IMR-90 (cell line): Measurements from ENCODE around the gene KRTAP4-5. TPM values are rescaled to one million over a fixed set of nuclear protein-coding genes. Genes with fewer than 3 reads are reported as not detected.

Source experiments
- ATAC-seq: fragments of 200-7000 bp; cut with Tn5 transposase; 2 replicates; pipeline ENCODE4 v1.9.1; 2020; ENCODE audit warnings: low read depth, mild to moderate bottlenecking, moderate library complexity
- BruUV-seq: library from RNA; stranded (reverse); fragments of 400-500 nt; replicated peaks from 2 replicates; lab custom pipeline; 2021; lab: Mats Ljungman, UMichigan
- CTCF ChIA-PET: fragments of 300-600 bp; formaldehyde crosslinking; extraction: SDS; loops from one replicate; lab custom pipeline; 2021; ENCODE audit warnings: antibody characterized with exemption; lab: Yijun Ruan, JAX
- POLR2A ChIA-PET: fragments of 300-600 bp; sonication (Branson Sonifier 250); formaldehyde crosslinking; loops from one replicate; lab custom pipeline; 2022; ENCODE audit warnings: antibody characterized with exemption; ENCODE audit not compliant: unreplicated experiment; lab: Charles Lee
- DNase-seq: peaks from one replicate; pipeline ENCODE4 v3.0.0; 2013
- H2AFZ ChIP-seq: replicated peaks from 2 replicates; pipeline ENCODE3; 2013; ENCODE audit warnings: low read length, mild to moderate bottlenecking; ENCODE audit not compliant: poor library complexity
- H2AK5ac ChIP-seq: 2 replicates; pipeline ENCODE4 v1.6.1; 2013; ENCODE audit warnings: low read depth, low read length, inconsistent platforms
- H2AK9ac ChIP-seq: replicated peaks from 2 replicates; pipeline ENCODE3; 2013; ENCODE audit warnings: mild to moderate bottlenecking, low read depth, low read length, moderate library complexity; ENCODE audit not compliant: poor library complexity
- H2BK120ac ChIP-seq: 2 replicates; pipeline ENCODE4 v1.6.1; 2013; ENCODE audit warnings: low read depth, low read length, inconsistent platforms
- H2BK15ac ChIP-seq: 3 replicates; pipeline ENCODE4 v1.6.1; 2013; ENCODE audit warnings: low read depth, low read length, inconsistent platforms
- H2BK20ac ChIP-seq: 2 replicates; pipeline ENCODE4 v1.6.1; 2013; ENCODE audit warnings: low read depth, mild to moderate bottlenecking, inconsistent platforms, low read length, moderate library complexity
- H2BK5ac ChIP-seq: 2 replicates; pipeline ENCODE4 v1.6.1; 2013; ENCODE audit warnings: mild to moderate bottlenecking, low read depth, low read length, inconsistent platforms; ENCODE audit not compliant: poor library complexity, severe bottlenecking
- H3K14ac ChIP-seq: replicated peaks from 2 replicates; pipeline ENCODE4 v1.6.1; 2013; ENCODE audit warnings: low read depth, low read length, inconsistent platforms
- H3K18ac ChIP-seq: 2 replicates; pipeline ENCODE4 v1.6.1; 2013; ENCODE audit warnings: low read depth, low read length, control low read depth
- H3K23ac ChIP-seq: 2 replicates; pipeline ENCODE4 v1.6.1; 2013; ENCODE audit warnings: low read depth, low read length, inconsistent platforms
- H3K27ac ChIP-seq: 2 replicates; pipeline ENCODE4 v1.5.1; 2013; ENCODE audit warnings: mild to moderate bottlenecking, control low read depth, low read length; ENCODE audit not compliant: insufficient read depth
- H3K27me3 ChIP-seq: 2 replicates; pipeline ENCODE4 v1.6.1; 2013; ENCODE audit warnings: low read length; ENCODE audit not compliant: control insufficient read depth, insufficient read depth
- H3K36me3 ChIP-seq: 2 replicates; pipeline ENCODE4 v1.6.1; 2013; ENCODE audit warnings: low read length, mixed read lengths; ENCODE audit not compliant: control insufficient read depth, insufficient read depth
- H3K4ac ChIP-seq: 2 replicates; pipeline ENCODE4 v1.6.1; 2013; ENCODE audit warnings: low read depth, low read length, inconsistent platforms
- H3K4me1 ChIP-seq: 2 replicates; pipeline ENCODE4 v1.6.1; 2013; ENCODE audit warnings: low read length, mixed read lengths; ENCODE audit not compliant: control insufficient read depth, insufficient read depth
- H3K4me2 ChIP-seq: 2 replicates; pipeline ENCODE4 v1.6.1; 2013; ENCODE audit warnings: low read depth, mild to moderate bottlenecking, control low read depth, low read length, moderate library complexity
- H3K4me3 ChIP-seq: 2 replicates; pipeline ENCODE4 v1.5.1; 2013; ENCODE audit warnings: low read depth, mild to moderate bottlenecking, control low read depth, low read length, moderate library complexity; ENCODE audit not compliant: insufficient read depth
- H3K56ac ChIP-seq: 2 replicates; pipeline ENCODE4 v1.6.1; 2013; ENCODE audit warnings: low read length, inconsistent platforms; ENCODE audit not compliant: insufficient read depth; ENCODE audit errors: extremely low read depth
- H3K79me1 ChIP-seq, 2 experiments: 2 replicates each; pipeline ENCODE4 v1.6.1; 2013; ENCODE audit warnings: low read length in 2 of 2, inconsistent platforms in 1 of 2, low read depth in 1 of 2
- H3K9ac ChIP-seq: 2 replicates; pipeline ENCODE4 v1.6.1; 2013; ENCODE audit warnings: low read depth, low read length, control low read depth
- H3K9me1 ChIP-seq: 2 replicates; pipeline ENCODE4 v1.6.1; 2013; ENCODE audit warnings: low read length, inconsistent platforms; ENCODE audit not compliant: insufficient read depth
- H3K9me3 ChIP-seq: 2 replicates; pipeline ENCODE4 v1.6.1; 2013; ENCODE audit warnings: low read length; ENCODE audit not compliant: control insufficient read depth, insufficient read depth
- H4K20me1 ChIP-seq: 2 replicates; pipeline ENCODE4 v1.6.1; 2013; ENCODE audit warnings: low read length, inconsistent platforms; ENCODE audit not compliant: insufficient read depth
- H4K5ac ChIP-seq: 2 replicates; pipeline ENCODE4 v1.6.1; 2013; ENCODE audit warnings: mild to moderate bottlenecking, low read depth, low read length, control low read depth
- H4K8ac ChIP-seq, 2 experiments: 2 replicates each; pipeline ENCODE4 v1.6.1; 2013; ENCODE audit warnings: low read depth in 2 of 2, low read length in 2 of 2, control low read depth in 1 of 2, inconsistent platforms in 1 of 2
- H4K91ac ChIP-seq: 2 replicates; pipeline ENCODE4 v1.6.1; 2013; ENCODE audit warnings: low read depth, low read length, inconsistent platforms; ENCODE audit not compliant: insufficient read depth
- CHD1 ChIP-seq: IDR thresholded peaks from 2 replicates; pipeline ENCODE4 v1.6.1; 2012; ENCODE audit warnings: low read depth, low read length, improper control_type of control experiment
- ELK1 ChIP-seq: fragments of 150-350 bp; IDR thresholded peaks from 2 replicates; pipeline ENCODE4 v1.6.1; 2016; ENCODE audit warnings: low read depth, mild to moderate bottlenecking, low read length, moderate library complexity, borderline replicate concordance
- FOS ChIP-seq: fragments of 150-350 bp; IDR thresholded peaks from 2 replicates; pipeline ENCODE4 v1.6.1; 2016; ENCODE audit warnings: low read depth, low read length
- MAFK ChIP-seq: IDR thresholded peaks from 2 replicates; pipeline ENCODE4 v1.6.1; 2012; ENCODE audit warnings: low read depth, low read length, improper control_type of control experiment
- MXI1 ChIP-seq: IDR thresholded peaks from 2 replicates; pipeline ENCODE4 v1.6.1; 2012; ENCODE audit warnings: low read depth, mild to moderate bottlenecking, low read length, moderate library complexity, borderline replicate concordance
- NFE2L2 ChIP-seq: fragments of 150-350 bp; IDR thresholded peaks from 2 replicates; pipeline ENCODE4 v1.6.1; 2016; ENCODE audit warnings: low read depth, mild to moderate bottlenecking, low read length
- POLR2A ChIP-seq: IDR thresholded peaks from 2 replicates; pipeline ENCODE4 v1.6.1; 2012; ENCODE audit warnings: mild to moderate bottlenecking, low read depth, low read length
- RCOR1 ChIP-seq: IDR thresholded peaks from 2 replicates; pipeline ENCODE4 v1.6.1; 2012; ENCODE audit warnings: mild to moderate bottlenecking, low read length, improper control_type of control experiment; ENCODE audit not compliant: insufficient replicate concordance
- USF2 ChIP-seq: fragments of 150-350 bp; IDR thresholded peaks from 2 replicates; pipeline ENCODE4 v1.6.1; 2017; ENCODE audit warnings: mild to moderate bottlenecking, antibody characterized with exemption, low read length, low read depth
- WGBS, 2 experiments: methylation state at CpG; one replicate each; pipeline versions ENCODE4 v1.1.5 to v1.1.7; 2013; ENCODE audit warnings: missing lambda C conversion rate in 2 of 2; ENCODE audit not compliant: insufficient read length in 1 of 2; ENCODE audit errors: extremely low coverage in 2 of 2; 5-methylcytosine and 5-hydroxymethylcytosine counted together
- dilution Hi-C: fragments of 300-500 bp; cut with HindIII; formaldehyde crosslinking; loops from one replicate; pipeline ENCODE4 v1.14.3; 2018; ENCODE audit warnings: low sequenced_read_pairs; ENCODE audit not compliant: unreplicated experiment
- in situ Hi-C: fragments of 300-500 bp; cut with MboI; formaldehyde crosslinking; loops from 3 replicates; pipeline ENCODE4 v1.14.3; 2019; ENCODE audit warnings: low sequenced_read_pairs, inconsistent platforms, mixed read lengths
- intact Hi-C: fragments of 100-400 bp; cut with micrococcal nuclease; formaldehyde crosslinking; loops from 2 replicates; pipeline ENCODE4 v1.10.0; 2022
- polyA plus RNA-seq, 3 experiments: library from polyadenylated mRNA; depleted of rRNA; stranded (reverse); fragments of >200 nt; gene quantifications; 2 replicates each; pipeline ENCODE4 v1.2.3, GENCODE V29; 2012; ENCODE audit warnings: low replicate concordance in 1 of 3
- total RNA-seq: library from RNA; depleted of rRNA; stranded (reverse); fragments of >200 nt; gene quantifications from 2 replicates; pipeline ENCODE4 v1.2.3, GENCODE V29; 2012

KRTAP4-5 gene
- total and polyA plus RNA-seq, 2 of the 4 experiments (the other 2 are of a cell fraction) = not detected

- Histone ChIP-seq H3K18ac (peak overlapping the region; percentile 87; the same call in 1 of the 2 replicates), H2AK9ac (no peak overlapping the region), H3K27me3 (no peaks in the 10 kb centered on the region), H4K20me1 (no peaks in the 10 kb centered on the region), H3K9ac (no peak overlapping the region), H3K27ac (no peak overlapping the region), H3K14ac (peak overlapping the region; percentile 57), H2BK20ac (peak overlapping the region; percentile 64), H3K79me1 (no peaks in the 10 kb centered on the region), H2BK120ac (peak overlapping the region; percentile 68), H3K9me1 (no peaks in the 10 kb centered on the region; the same call in 1 of the 2 replicates), H3K56ac (no peak overlapping the region), H3K36me3 (no peaks in the 10 kb centered on the region), H4K8ac (peak overlapping the region; percentile 50 to 53), H4K91ac (peak overlapping the region; percentile 53; the same call in 1 of the 2 replicates), H2BK15ac (peak overlapping the region; percentile 49; the same call in 1 of the 3 replicates), H2BK5ac (no peak overlapping the region), H3K4ac (peak overlapping the region; percentile 61), H3K4me3 (no peak overlapping the region; the same call in 1 of the 2 replicates), H2AK5ac (peak overlapping the region; percentile 20; the same call in 1 of the 2 replicates), H3K4me2 (no peak overlapping the region), H3K4me1 (0 out of 2 replicates have a peak, but pooled peaks cover 2% of the 10 kb centered on the region), H3K9me3 (no peaks in the 10 kb centered on the region), H3K23ac (peak overlapping the region; percentile 69; the same call in 1 of the 2 replicates), H4K5ac (no peak overlapping the region; the same call in 1 of the 2 replicates), H2AFZ (no peak overlapping the region)
- dilution Hi-C loops (no loop called here), intact Hi-C loops (no loop called here), in situ Hi-C loops (no loop called here)
- DNase-seq = peak; percentile 29
- no peak for ATAC-seq
- CTCF ChIA-PET = no interaction called here
- POLR2A ChIA-PET = interaction anchor here (1.1 kb wide), 1 partner anchor 28 kb away, joined by 3 read pairs; no protein-coding TSS in a partner anchor
- BruUV-seq = no TSS peak
- no peak for TF ChIP-seq MXI1
- TF ChIP-seq MAFK = no peak
- no peak for TF ChIP-seq RCOR1
- no peak for TF ChIP-seq ELK1
- no peak for TF ChIP-seq CHD1
- TF ChIP-seq USF2 = no peak
- no peak for TF ChIP-seq FOS
- no peak for TF ChIP-seq NFE2L2
- TF ChIP-seq POLR2A = no peak
- no CpG with 5 or more reads among the region's 1 CpG for WGBS, 2 experiments
These were observed 41.6 kb downstream of the KRTAP4-5 start for GRCh38 chr17:41107941-41108450.
